ENCODE results near the gene AP1B1.

AP1B1 gene

GRCh38 chr22:29300467-29300806 is 87.9 kb downstream of the AP1B1 start:
- H3K9ac ChIP-seq (ENCODE audit: low read length in 2 of 2) = no peak overlapping the region
- H3K36me3 ChIP-seq (ENCODE audit: control insufficient read depth in 2 of 2, insufficient read depth in 2 of 2, low read length in 2 of 2) = peaks cover 42 to 48% of the 10 kb centered on the region in 2 donors
- peaks cover 15% of the 10 kb centered on the region for H3K4me1 ChIP-seq (ENCODE audit: control insufficient read depth, insufficient read depth, low read length)
- H3K4me3 ChIP-seq (ENCODE audit: low read length in 2 of 2) = no peak overlapping the region
- no peaks in the 10 kb centered on the region for H3K27me3 ChIP-seq (ENCODE audit: control insufficient read depth in 1 of 2, insufficient read depth in 2 of 2, low read length in 2 of 2)
- no peaks in the 10 kb centered on the region for H3K9me3 ChIP-seq (ENCODE audit: control insufficient read depth in 2 of 2, low read length in 2 of 2)
- H3K27ac ChIP-seq (ENCODE audit: low read length) = no peak overlapping the region

GRCh38 chr22:29299136-29299900 is 89.1 kb downstream of the AP1B1 start:
- peaks cover 49 to 53% of the 10 kb centered on the region in 2 donors for H3K36me3 ChIP-seq (ENCODE audit: control insufficient read depth in 2 of 2, insufficient read depth in 2 of 2, low read length in 2 of 2)
- no peak overlapping the region for H3K27ac ChIP-seq (ENCODE audit: low read length)
- H3K9me3 ChIP-seq (ENCODE audit: control insufficient read depth in 2 of 2, low read length in 2 of 2) = no peaks in the 10 kb centered on the region
- H3K9ac ChIP-seq (ENCODE audit: low read length in 2 of 2) = no peak overlapping the region
- no peaks in the 10 kb centered on the region for H3K27me3 ChIP-seq (ENCODE audit: control insufficient read depth in 1 of 2, insufficient read depth in 2 of 2, low read length in 2 of 2)
- no peak overlapping the region for H3K4me3 ChIP-seq (ENCODE audit: low read length in 2 of 2)
- peaks cover 15% of the 10 kb centered on the region for H3K4me1 ChIP-seq (ENCODE audit: control insufficient read depth, insufficient read depth, low read length)

DNA sequence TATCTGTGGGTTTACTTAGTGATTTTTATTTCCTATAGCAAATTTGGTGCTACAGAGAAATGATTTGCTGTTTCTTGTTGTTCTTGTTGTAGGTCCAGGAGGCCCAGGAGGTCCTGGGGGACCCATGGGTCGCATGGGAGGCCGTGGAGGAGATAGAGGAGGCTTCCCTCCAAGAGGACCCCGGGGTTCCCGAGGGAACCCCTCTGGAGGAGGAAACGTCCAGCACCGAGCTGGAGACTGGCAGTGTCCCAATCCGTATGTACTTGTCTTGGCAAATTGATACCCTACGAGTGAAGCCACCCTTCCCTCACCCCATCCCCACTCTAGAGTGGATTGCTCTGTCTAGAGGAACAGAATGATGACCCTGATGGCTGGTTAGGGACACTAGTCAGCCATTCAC is 89.7 kb downstream of the AP1B1 start:
- no peaks in the 10 kb centered on the region for H3K27me3 ChIP-seq (ENCODE audit: control insufficient read depth in 1 of 2, insufficient read depth in 2 of 2, low read length in 2 of 2)
- no peak overlapping the region for H3K27ac ChIP-seq (ENCODE audit: low read length)
- H3K9ac ChIP-seq (ENCODE audit: low read length in 2 of 2) = no peak overlapping the region
- peaks cover 15% of the 10 kb centered on the region for H3K4me1 ChIP-seq (ENCODE audit: control insufficient read depth, insufficient read depth, low read length)
- H3K4me3 ChIP-seq (ENCODE audit: low read length in 2 of 2) = no peak overlapping the region
- peaks cover 54 to 59% of the 10 kb centered on the region in 2 donors for H3K36me3 ChIP-seq (ENCODE audit: control insufficient read depth in 2 of 2, insufficient read depth in 2 of 2, low read length in 2 of 2)
- H3K9me3 ChIP-seq (ENCODE audit: control insufficient read depth in 2 of 2, low read length in 2 of 2) = no peaks in the 10 kb centered on the region

DNA sequence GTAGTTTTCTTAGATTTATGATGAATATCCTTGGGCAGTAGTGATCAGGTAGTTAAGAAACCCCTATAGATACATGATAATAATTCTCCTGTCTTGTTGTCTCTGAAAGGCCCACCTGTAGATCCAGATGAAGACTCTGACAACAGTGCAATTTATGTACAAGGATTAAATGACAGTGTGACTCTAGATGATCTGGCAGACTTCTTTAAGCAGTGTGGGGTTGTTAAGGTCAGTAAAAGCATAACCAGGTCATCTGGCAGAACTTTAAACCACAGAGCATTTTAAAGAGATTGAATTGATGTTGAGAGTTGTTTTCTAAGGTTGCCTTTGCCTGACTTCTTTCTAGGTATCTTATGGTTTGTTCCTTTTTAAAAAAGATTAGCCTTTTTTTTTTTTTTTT is 96.0 kb downstream of the AP1B1 start:
- Histone ChIP-seq H3K4me3 (ENCODE audit: low read length in 2 of 2) (no peak overlapping the region), H3K36me3 (ENCODE audit: control insufficient read depth in 2 of 2, insufficient read depth in 2 of 2, low read length in 2 of 2) (peaks cover 57 to 63% of the 10 kb centered on the region in 2 donors), H3K9me3 (ENCODE audit: control insufficient read depth in 2 of 2, low read length in 2 of 2) (no peaks in the 10 kb centered on the region), H3K9ac (ENCODE audit: low read length in 2 of 2) (no peak overlapping the region), H3K4me1 (ENCODE audit: control insufficient read depth, insufficient read depth, low read length) (no peaks in the 10 kb centered on the region), H3K27me3 (ENCODE audit: control insufficient read depth in 1 of 2, insufficient read depth in 2 of 2, low read length in 2 of 2) (no peaks in the 10 kb centered on the region), H3K27ac (ENCODE audit: low read length) (no peak overlapping the region)

DNA sequence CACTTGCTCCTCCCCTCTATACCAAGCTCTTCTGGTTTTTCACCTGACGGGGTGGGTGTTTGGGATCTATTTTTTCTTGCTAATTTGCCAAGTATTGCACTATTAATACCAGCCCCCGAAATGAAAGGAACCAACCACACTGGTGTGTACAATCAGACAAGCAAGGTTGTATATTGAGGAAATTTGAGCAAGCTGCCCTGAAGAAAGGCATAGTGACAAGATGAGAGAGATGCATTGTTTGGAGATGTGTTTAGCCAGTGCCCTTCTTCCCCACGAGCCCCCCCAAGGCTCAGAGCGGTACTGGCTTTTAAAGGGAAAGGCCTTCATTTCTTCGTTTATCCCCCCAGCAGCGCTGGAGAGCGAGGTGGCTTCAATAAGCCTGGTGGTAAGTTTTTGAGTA is 97.2 kb downstream of the AP1B1 start:
- H3K9me3 ChIP-seq (ENCODE audit: control insufficient read depth in 2 of 2, low read length in 2 of 2) = no peaks in the 10 kb centered on the region
- H3K27me3 ChIP-seq (ENCODE audit: control insufficient read depth in 1 of 2, insufficient read depth in 2 of 2, low read length in 2 of 2) = no peaks in the 10 kb centered on the region
- no peak overlapping the region for H3K27ac ChIP-seq (ENCODE audit: low read length)
- no peaks in the 10 kb centered on the region for H3K4me1 ChIP-seq (ENCODE audit: control insufficient read depth, insufficient read depth, low read length)
- no peak overlapping the region for H3K4me3 ChIP-seq (ENCODE audit: low read length in 2 of 2)
- no peak overlapping the region for H3K9ac ChIP-seq (ENCODE audit: low read length in 2 of 2)
- peaks cover 53 to 59% of the 10 kb centered on the region in 2 donors for H3K36me3 ChIP-seq (ENCODE audit: control insufficient read depth in 2 of 2, insufficient read depth in 2 of 2, low read length in 2 of 2)

DNA sequence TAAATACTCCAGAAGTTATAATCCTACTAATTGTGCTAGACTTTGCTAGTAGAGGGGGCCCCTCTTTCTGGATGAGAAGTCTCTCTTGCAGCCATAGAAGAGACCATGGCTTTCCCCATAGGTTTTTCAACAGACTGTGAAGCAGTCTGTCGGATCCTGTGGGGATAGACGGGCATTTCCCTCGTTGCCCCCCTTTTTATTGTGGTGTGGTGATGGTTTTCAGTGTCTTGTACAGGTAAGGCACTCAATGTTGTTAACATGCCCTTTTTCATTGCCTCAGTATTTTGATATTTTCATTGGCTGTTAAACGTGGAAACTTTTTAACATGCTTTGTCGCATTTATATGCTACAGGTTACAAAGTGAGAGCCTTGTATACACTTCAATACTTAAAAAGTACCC is 98.3 kb downstream of the AP1B1 start:
- H3K9ac ChIP-seq (ENCODE audit: low read length in 2 of 2) = no peak overlapping the region
- H3K4me1 ChIP-seq (ENCODE audit: control insufficient read depth, insufficient read depth, low read length) = no peaks in the 10 kb centered on the region
- H3K36me3 ChIP-seq (ENCODE audit: control insufficient read depth in 2 of 2, insufficient read depth in 2 of 2, low read length in 2 of 2) = peaks cover 48 to 57% of the 10 kb centered on the region in 2 donors
- no peaks in the 10 kb centered on the region for H3K9me3 ChIP-seq (ENCODE audit: control insufficient read depth in 2 of 2, low read length in 2 of 2)
- H3K27me3 ChIP-seq (ENCODE audit: control insufficient read depth in 1 of 2, insufficient read depth in 2 of 2, low read length in 2 of 2) = no peaks in the 10 kb centered on the region
- H3K4me3 ChIP-seq (ENCODE audit: low read length in 2 of 2) = no peak overlapping the region
- no peak overlapping the region for H3K27ac ChIP-seq (ENCODE audit: low read length)

DNA sequence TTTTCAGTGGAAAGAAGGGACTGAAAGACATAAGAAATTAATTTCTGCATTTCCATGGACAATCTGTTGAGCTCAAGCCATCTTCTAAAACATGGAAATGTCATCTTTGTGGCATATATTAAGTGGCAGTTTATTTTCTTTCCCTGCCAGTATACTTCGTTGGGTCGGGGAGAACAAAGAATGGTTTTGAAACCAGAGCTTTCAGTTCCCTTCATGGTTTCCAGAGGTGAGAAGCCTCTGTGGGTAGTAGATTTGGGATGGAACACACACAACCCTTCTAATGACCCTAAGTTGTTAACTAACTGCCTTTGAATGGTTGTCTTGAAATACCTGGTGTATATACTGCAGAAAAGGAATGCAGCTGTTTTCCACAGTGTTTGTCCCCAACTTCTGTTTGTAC is 99.5 kb downstream of the AP1B1 start:
- H3K27ac ChIP-seq (ENCODE audit: low read length) = no peak overlapping the region
- H3K9me3 ChIP-seq (ENCODE audit: control insufficient read depth in 2 of 2, low read length in 2 of 2) = no peaks in the 10 kb centered on the region
- no peaks in the 10 kb centered on the region for H3K27me3 ChIP-seq (ENCODE audit: control insufficient read depth in 1 of 2, insufficient read depth in 2 of 2, low read length in 2 of 2)
- H3K9ac ChIP-seq (ENCODE audit: low read length in 2 of 2) = no peak overlapping the region
- no peaks in the 10 kb centered on the region for H3K4me1 ChIP-seq (ENCODE audit: control insufficient read depth, insufficient read depth, low read length)
- H3K4me3 ChIP-seq (ENCODE audit: low read length in 2 of 2) = no peak overlapping the region
- peaks cover 49 to 57% of the 10 kb centered on the region in 2 donors for H3K36me3 ChIP-seq (ENCODE audit: control insufficient read depth in 2 of 2, insufficient read depth in 2 of 2, low read length in 2 of 2)

DNA sequence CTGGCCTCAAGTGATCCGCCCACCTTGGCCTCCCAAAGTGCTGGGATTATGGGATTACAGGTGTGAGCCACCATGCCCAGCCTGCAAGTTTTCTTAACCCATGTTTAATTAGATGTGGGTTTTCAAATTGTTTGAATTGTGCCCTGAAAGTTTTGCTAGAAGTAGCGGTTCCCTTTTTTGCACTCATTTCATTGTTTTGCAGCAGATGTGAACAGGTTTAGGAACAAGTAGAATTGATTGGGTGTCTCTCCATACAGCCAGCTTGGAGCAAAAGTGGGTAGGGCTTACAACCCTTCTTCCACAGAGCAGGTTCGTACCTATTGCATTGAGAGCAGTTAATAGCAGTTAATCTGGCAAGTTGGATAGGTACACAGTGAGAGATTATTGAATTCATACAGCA is 104.2 kb downstream of the AP1B1 start:
- H3K27me3 ChIP-seq (ENCODE audit: control insufficient read depth in 1 of 2, insufficient read depth in 2 of 2, low read length in 2 of 2) = no peaks in the 10 kb centered on the region
- H3K4me3 ChIP-seq (ENCODE audit: low read length in 2 of 2) = no peak overlapping the region
- H3K9me3 ChIP-seq (ENCODE audit: control insufficient read depth in 2 of 2, low read length in 2 of 2) = no peaks in the 10 kb centered on the region
- no peaks in the 10 kb centered on the region for H3K4me1 ChIP-seq (ENCODE audit: control insufficient read depth, insufficient read depth, low read length)
- H3K9ac ChIP-seq (ENCODE audit: low read length in 2 of 2) = no peak overlapping the region
- H3K27ac ChIP-seq (ENCODE audit: low read length) = no peak overlapping the region
- peaks cover 53 to 54% of the 10 kb centered on the region in 2 donors for H3K36me3 ChIP-seq (ENCODE audit: control insufficient read depth in 2 of 2, insufficient read depth in 2 of 2, low read length in 2 of 2)

DNA sequence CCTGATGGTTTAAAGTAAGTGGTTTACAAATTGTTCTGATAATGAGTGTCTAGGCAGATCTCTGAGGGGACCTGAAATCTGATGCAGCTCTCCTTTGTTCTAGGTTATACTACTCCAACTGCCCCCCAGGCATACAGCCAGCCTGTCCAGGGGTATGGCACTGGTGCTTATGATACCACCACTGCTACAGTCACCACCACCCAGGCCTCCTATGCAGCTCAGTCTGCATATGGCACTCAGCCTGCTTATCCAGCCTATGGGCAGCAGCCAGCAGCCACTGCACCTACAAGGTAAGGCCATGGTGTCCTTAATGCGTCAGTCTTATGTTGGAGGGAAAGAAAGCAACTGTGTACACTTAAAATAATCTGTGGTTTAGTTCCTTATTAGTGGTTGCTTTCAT is 110.4 kb downstream of the AP1B1 start:
- Histone ChIP-seq H3K27ac (ENCODE audit: low read length) (no peak overlapping the region), H3K36me3 (ENCODE audit: control insufficient read depth in 2 of 2, insufficient read depth in 2 of 2, low read length in 2 of 2) (peaks cover 42 to 47% of the 10 kb centered on the region in 2 donors), H3K4me3 (ENCODE audit: low read length in 2 of 2) (no peak overlapping the region), H3K4me1 (ENCODE audit: control insufficient read depth, insufficient read depth, low read length) (no peaks in the 10 kb centered on the region), H3K9ac (ENCODE audit: low read length in 2 of 2) (no peak overlapping the region), H3K9me3 (ENCODE audit: control insufficient read depth in 2 of 2, low read length in 2 of 2) (no peaks in the 10 kb centered on the region), H3K27me3 (ENCODE audit: control insufficient read depth in 1 of 2, insufficient read depth in 2 of 2, low read length in 2 of 2) (no peaks in the 10 kb centered on the region)
